Panc1 (cell line): Measurements from ENCODE around the gene SLC2A5. TPM values are rescaled to one million over a fixed set of nuclear protein-coding genes. Genes with fewer than 3 reads are reported as not detected.

ENCODE experiments used
- ATAC-seq: fragments of 200-7000 bp; cut with Tn5 transposase; 2 replicates; pipeline ENCODE4 v1.9.1; 2020; ENCODE audit warnings: mild to moderate bottlenecking, moderate library complexity
- BruUV-seq: library from RNA; stranded (reverse); fragments of 400-500 nt; replicated peaks from 2 replicates; lab custom pipeline; 2021; lab: Mats Ljungman, UMichigan
- CTCF ChIA-PET: fragments of 300-600 bp; sonication (Branson Sonifier 250); formaldehyde crosslinking; loops from one replicate; lab custom pipeline; 2022; ENCODE audit warnings: antibody characterized with exemption; lab: Charles Lee
- POLR2A ChIA-PET: fragments of 300-600 bp; sonication (Branson Sonifier 250); formaldehyde crosslinking; loops from one replicate; lab custom pipeline; 2022; ENCODE audit warnings: antibody characterized with exemption; lab: Charles Lee
- DNase-seq: peaks from one replicate; pipeline ENCODE4 v3.0.0-alpha.2; 2010; ENCODE audit warnings: low read depth, low spot score
- H3K27ac ChIP-seq: 2 replicates; pipeline ENCODE4 v1.5.1; 2011; ENCODE audit warnings: mild to moderate bottlenecking, low read length, inconsistent platforms
- H3K27me3 ChIP-seq: fragments of 200-500 bp; sonication (Bioruptor generic); 2 replicates; pipeline ENCODE4 v1.6.0; 2014; ENCODE audit warnings: low read length, inconsistent platforms; ENCODE audit not compliant: control insufficient read depth, insufficient read depth
- H3K36me3 ChIP-seq: fragments of 200-500 bp; sonication (Bioruptor generic); 2 replicates; pipeline ENCODE4 v1.5.1; 2014; ENCODE audit warnings: inconsistent platforms, mild to moderate bottlenecking, low read length, moderate library complexity; ENCODE audit not compliant: control insufficient read depth, insufficient read depth
- H3K4me1 ChIP-seq: 2 replicates; pipeline ENCODE4 v1.5.1; 2011; ENCODE audit warnings: inconsistent platforms, mild to moderate bottlenecking, low read length, moderate library complexity; ENCODE audit not compliant: control insufficient read depth, insufficient read depth
- H3K4me3 ChIP-seq, 2 experiments: 2 replicates each; pipeline ENCODE4 v1.5.1; 2011 to 2012; ENCODE audit warnings: low read depth in 2 of 2, low read length in 2 of 2, mild to moderate bottlenecking in 2 of 2, inconsistent platforms in 1 of 2, moderate library complexity in 1 of 2
- H3K9me3 ChIP-seq: fragments of 200-500 bp; sonication (Bioruptor generic); 2 replicates; pipeline ENCODE4 v1.5.1; 2014; ENCODE audit warnings: low read depth, mild to moderate bottlenecking, inconsistent platforms, low read length, moderate library complexity; ENCODE audit not compliant: control insufficient read depth, insufficient read depth
- POLR2AphosphoS5 ChIP-seq: IDR thresholded peaks from 2 replicates; pipeline ENCODE4 v1.6.1; 2012; ENCODE audit warnings: mild to moderate bottlenecking, low read depth, low read length, moderate library complexity
- SIN3A ChIP-seq: IDR thresholded peaks from 2 replicates; pipeline ENCODE4 v1.6.1; 2012; ENCODE audit warnings: low read depth, mild to moderate bottlenecking, low read length, moderate library complexity, borderline replicate concordance; ENCODE audit not compliant: insufficient read depth
- TCF7L2 ChIP-seq: IDR thresholded peaks from 2 replicates; pipeline ENCODE4 v1.6.1; 2011; ENCODE audit warnings: mild to moderate bottlenecking, low read depth, low read length, inconsistent platforms
- in situ Hi-C: cut with HindIII; loops from 2 replicates; pipeline ENCODE4 v1.10.0; 2016; ENCODE audit warnings: low sequenced_read_pairs, low pct_unique_long_range_greater_than_20kb
- intact Hi-C: fragments of 100-400 bp; cut with micrococcal nuclease; formaldehyde crosslinking; loops from one replicate; pipeline ENCODE4 v1.10.0; 2022; ENCODE audit not compliant: unreplicated experiment
- total RNA-seq: library from RNA; stranded (reverse); gene quantifications from one replicate; pipeline ENCODE4 v1.2.1, GENCODE V29; 2021; ENCODE audit not compliant: unreplicated experiment
- TF ChIP-seq, protein P1 (sequence below): fragments of 450-650 bp; IDR thresholded peaks from 2 replicates; pipeline ENCODE4 v1.5.1; 2017; ENCODE audit warnings: mild to moderate bottlenecking
- TF ChIP-seq, protein P2 (sequence below), 2 experiments: IDR thresholded peaks; 2 replicates each; pipeline ENCODE4 v1.6.1; 2011 to 2012; ENCODE audit warnings: low read depth in 2 of 2, control low read depth in 1 of 2, low read length in 1 of 2, mild to moderate bottlenecking in 1 of 2, moderate library complexity in 1 of 2; ENCODE audit not compliant: insufficient read depth in 1 of 2

The SLC2A5 gene
- total RNA-seq, 1 experiment from 2014 or later: 0.26 TPM

DNA sequence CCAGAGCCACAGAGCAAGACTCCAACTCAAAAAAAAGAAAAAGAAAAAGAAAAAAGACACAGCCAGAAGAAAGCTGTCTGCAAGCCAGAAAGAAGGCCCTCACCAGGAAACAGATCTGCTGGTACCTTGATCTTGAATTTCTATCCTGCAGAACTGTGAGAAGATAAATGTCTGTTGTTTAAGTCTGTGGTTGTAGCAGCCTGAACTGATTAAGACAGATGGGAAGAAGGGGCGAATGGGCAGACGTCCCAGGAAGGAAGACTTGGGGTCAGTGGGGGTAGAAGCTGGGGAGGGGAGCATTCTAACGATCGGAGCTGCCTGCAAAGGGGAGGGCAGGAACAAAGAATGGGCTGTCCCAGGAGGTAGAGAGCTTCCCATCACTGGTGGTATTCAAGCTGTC, 49.5 kb downstream of the SLC2A5 start:
- ChIA-PET CTCF (interaction anchor here (0.7 to 1.3 kb wide), 2 partner anchors 15 to 72 kb away, joined by 3 to 5 read pairs; no protein-coding TSS in a partner anchor), POLR2A (interaction anchor here (0.6 kb wide), 1 partner anchor 140 kb away, joined by 5 read pairs; no protein-coding TSS in a partner anchor)
- no TSS peak for BruUV-seq
- Histone ChIP-seq H3K9me3 (no peaks in the 10 kb centered on the region), H3K4me1 (no peaks in the 10 kb centered on the region), H3K4me3 (no peak overlapping the region), H3K27me3 (no peaks in the 10 kb centered on the region), H3K27ac (no peak overlapping the region), H3K36me3 (no peaks in the 10 kb centered on the region)
- ATAC-seq (no peak), DNase-seq (no peak)
- intact Hi-C loops (no loop called here), in situ Hi-C loops (no loop called here)
- TF ChIP-seq, protein P1, sequence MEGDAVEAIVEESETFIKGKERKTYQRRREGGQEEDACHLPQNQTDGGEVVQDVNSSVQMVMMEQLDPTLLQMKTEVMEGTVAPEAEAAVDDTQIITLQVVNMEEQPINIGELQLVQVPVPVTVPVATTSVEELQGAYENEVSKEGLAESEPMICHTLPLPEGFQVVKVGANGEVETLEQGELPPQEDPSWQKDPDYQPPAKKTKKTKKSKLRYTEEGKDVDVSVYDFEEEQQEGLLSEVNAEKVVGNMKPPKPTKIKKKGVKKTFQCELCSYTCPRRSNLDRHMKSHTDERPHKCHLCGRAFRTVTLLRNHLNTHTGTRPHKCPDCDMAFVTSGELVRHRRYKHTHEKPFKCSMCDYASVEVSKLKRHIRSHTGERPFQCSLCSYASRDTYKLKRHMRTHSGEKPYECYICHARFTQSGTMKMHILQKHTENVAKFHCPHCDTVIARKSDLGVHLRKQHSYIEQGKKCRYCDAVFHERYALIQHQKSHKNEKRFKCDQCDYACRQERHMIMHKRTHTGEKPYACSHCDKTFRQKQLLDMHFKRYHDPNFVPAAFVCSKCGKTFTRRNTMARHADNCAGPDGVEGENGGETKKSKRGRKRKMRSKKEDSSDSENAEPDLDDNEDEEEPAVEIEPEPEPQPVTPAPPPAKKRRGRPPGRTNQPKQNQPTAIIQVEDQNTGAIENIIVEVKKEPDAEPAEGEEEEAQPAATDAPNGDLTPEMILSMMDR: no peak
- TF ChIP-seq TCF7L2 (no peak), SIN3A (no peak), POLR2AphosphoS5 (no peak)
- TF ChIP-seq, protein P2, sequence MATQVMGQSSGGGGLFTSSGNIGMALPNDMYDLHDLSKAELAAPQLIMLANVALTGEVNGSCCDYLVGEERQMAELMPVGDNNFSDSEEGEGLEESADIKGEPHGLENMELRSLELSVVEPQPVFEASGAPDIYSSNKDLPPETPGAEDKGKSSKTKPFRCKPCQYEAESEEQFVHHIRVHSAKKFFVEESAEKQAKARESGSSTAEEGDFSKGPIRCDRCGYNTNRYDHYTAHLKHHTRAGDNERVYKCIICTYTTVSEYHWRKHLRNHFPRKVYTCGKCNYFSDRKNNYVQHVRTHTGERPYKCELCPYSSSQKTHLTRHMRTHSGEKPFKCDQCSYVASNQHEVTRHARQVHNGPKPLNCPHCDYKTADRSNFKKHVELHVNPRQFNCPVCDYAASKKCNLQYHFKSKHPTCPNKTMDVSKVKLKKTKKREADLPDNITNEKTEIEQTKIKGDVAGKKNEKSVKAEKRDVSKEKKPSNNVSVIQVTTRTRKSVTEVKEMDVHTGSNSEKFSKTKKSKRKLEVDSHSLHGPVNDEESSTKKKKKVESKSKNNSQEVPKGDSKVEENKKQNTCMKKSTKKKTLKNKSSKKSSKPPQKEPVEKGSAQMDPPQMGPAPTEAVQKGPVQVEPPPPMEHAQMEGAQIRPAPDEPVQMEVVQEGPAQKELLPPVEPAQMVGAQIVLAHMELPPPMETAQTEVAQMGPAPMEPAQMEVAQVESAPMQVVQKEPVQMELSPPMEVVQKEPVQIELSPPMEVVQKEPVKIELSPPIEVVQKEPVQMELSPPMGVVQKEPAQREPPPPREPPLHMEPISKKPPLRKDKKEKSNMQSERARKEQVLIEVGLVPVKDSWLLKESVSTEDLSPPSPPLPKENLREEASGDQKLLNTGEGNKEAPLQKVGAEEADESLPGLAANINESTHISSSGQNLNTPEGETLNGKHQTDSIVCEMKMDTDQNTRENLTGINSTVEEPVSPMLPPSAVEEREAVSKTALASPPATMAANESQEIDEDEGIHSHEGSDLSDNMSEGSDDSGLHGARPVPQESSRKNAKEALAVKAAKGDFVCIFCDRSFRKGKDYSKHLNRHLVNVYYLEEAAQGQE (IDR thresholded peaks at IDR 0.05; ENCODE audit: insufficient read depth in 1 of 2, low read depth in 2 of 2, low read length in 1 of 2): no peak

DNA sequence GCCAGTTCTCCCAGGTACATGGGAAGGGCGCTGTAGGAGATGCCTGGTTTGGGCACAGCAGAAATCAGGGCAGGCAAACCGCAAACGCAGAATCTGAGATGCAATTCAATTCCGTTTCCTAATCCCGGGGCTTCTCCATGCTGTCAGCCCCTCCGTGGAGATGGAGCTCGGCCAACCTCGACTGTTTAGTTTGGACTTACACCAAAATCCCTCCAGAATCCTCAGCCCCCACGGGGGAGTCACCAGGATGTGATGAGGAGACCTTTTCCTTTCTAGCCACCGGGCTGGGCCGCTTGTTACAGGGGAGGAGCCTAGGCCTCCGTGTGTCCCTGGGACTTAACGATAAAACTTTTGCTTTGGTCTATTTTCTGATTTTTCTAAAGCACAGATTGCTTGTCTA, 51.1 kb downstream of the SLC2A5 start:
- in situ Hi-C loops: no loop called here
- POLR2A ChIA-PET: no interaction called here
- no TSS peak for BruUV-seq

More for the DNA sequence above, 51.1 kb downstream of the SLC2A5 start:
- Histone ChIP-seq H3K4me1 (no peaks in the 10 kb centered on the region), H3K27ac (no peak overlapping the region), H3K36me3 (no peaks in the 10 kb centered on the region), H3K9me3 (no peaks in the 10 kb centered on the region), H3K4me3 (no peak overlapping the region), H3K27me3 (no peaks in the 10 kb centered on the region)
- intact Hi-C loops: no loop called here
- DNase-seq (no peak), ATAC-seq (no peak)
- TF ChIP-seq SIN3A (no peak), POLR2AphosphoS5 (no peak), TCF7L2 (no peak)
- TF ChIP-seq, protein P1: no peak
- TF ChIP-seq, protein P2 (IDR thresholded peaks at IDR 0.05; ENCODE audit: insufficient read depth in 1 of 2, low read depth in 2 of 2, low read length in 1 of 2): no peak
- CTCF ChIA-PET: no interaction called here
